SU-DHL-6 (cell line): ENCODE data around the gene FAF2.

Experiments
- EZH2phosphoT487 ChIP-seq: fragments of 200-600 bp; sonication (generic), shearing (Covaris generic); conservative IDR thresholded peaks from 2 replicates; pipeline ENCODE4 v1.6.1; 2018; ENCODE audit warnings: mild to moderate bottlenecking, antibody characterized with exemption, low read length, moderate library complexity, mixed read lengths
- TF ChIP-seq, protein P1 (sequence below): fragments of 200-600 bp; sonication (generic); IDR thresholded peaks from one replicate; pipeline ENCODE4 v1.5.1; 2017; ENCODE audit warnings: antibody characterized with exemption, mild to moderate bottlenecking, low read length, moderate library complexity; ENCODE audit not compliant: insufficient read depth, poor library complexity, severe bottlenecking

DNA sequence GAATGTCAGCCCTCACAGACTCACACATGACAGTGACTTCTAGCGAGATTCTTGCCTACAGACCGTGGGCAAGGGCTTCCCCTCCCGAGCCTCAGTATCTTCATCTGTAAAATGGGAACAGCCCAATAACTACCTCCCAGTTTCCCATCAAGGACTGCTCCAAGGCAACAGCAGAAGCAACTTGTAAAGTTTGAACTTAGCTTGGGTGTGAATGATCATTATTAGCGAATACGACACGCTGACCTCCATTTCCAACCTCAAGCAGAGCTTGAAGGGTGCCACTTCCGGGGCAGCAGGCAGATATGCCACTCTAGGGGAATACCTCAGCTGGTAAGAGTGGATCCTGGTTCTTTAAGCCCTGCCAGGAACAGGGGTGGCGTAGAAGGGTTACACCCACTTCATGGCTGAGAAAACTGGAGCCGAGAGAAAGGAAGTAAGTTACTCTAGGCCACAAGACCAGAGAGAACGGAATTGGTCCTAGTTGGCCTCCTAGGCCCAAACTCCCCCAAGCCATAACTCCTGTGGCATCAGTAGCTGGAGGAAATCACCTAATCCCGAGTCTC lies 87.0 kb downstream of the FAF2 start:
- TF ChIP-seq, protein P1, sequence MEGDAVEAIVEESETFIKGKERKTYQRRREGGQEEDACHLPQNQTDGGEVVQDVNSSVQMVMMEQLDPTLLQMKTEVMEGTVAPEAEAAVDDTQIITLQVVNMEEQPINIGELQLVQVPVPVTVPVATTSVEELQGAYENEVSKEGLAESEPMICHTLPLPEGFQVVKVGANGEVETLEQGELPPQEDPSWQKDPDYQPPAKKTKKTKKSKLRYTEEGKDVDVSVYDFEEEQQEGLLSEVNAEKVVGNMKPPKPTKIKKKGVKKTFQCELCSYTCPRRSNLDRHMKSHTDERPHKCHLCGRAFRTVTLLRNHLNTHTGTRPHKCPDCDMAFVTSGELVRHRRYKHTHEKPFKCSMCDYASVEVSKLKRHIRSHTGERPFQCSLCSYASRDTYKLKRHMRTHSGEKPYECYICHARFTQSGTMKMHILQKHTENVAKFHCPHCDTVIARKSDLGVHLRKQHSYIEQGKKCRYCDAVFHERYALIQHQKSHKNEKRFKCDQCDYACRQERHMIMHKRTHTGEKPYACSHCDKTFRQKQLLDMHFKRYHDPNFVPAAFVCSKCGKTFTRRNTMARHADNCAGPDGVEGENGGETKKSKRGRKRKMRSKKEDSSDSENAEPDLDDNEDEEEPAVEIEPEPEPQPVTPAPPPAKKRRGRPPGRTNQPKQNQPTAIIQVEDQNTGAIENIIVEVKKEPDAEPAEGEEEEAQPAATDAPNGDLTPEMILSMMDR, result no peak
- no peak for TF ChIP-seq EZH2phosphoT487
